Neural progenitor cell (in vitro differentiated cells): ENCODE results near the gene OR14J1.

Source experiments
- CTCF ChIP-seq: fragments of 200-600 bp; sonication (generic); IDR thresholded peaks from 2 replicates; pipeline ENCODE4 v1.5.1; 2017; ENCODE audit warnings: antibody characterized with exemption, mild to moderate bottlenecking
- EZH2 ChIP-seq: fragments of 200-600 bp; sonication (generic); IDR thresholded peaks from 2 replicates; pipeline ENCODE4 v1.6.1; 2017; ENCODE audit warnings: antibody characterized with exemption, mild to moderate bottlenecking, moderate library complexity

GRCh38 chr6:29354980-29355379 is 53.5 kb downstream of the OR14J1 start:
- TF ChIP-seq CTCF = no peak
- TF ChIP-seq EZH2 = no peak
